GM18909 (cell line): ENCODE measurements around the gene DIAPH1.

Experiments
- ATAC-seq: cut with Tn5 transposase; IDR thresholded peaks from one replicate; pipeline ENCODE4 v1.9.1; 2021; ENCODE audit warnings: mild to moderate bottlenecking; ENCODE audit not compliant: unreplicated experiment, poor library complexity

The DIAPH1 gene

DNA sequence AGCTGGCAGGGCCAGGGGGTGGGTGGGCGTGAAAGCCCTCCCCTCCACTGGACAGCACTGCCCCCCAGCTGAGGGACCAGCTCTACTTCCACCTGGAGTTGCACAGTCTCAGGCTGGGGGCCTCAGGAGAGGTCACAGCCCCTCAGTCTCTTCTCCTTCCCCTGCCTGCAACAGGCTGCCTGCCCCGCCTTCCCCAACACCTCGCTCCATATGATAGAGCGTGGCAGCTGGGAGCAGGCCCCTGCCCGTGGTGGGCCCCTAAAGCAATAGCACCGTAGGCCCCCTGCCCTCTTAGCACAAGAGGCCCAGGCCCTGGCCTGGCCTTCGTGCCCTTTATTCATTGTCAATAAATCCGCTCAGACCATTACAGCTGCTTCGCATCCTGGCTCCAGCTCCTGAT is 21.9 kb upstream of the DIAPH1 start:
- no peak for ATAC-seq

- no peak for ATAC-seq
Measured at GRCh38 chr5:141640051-141640415, 21.2 kb upstream of the DIAPH1 start.

DNA sequence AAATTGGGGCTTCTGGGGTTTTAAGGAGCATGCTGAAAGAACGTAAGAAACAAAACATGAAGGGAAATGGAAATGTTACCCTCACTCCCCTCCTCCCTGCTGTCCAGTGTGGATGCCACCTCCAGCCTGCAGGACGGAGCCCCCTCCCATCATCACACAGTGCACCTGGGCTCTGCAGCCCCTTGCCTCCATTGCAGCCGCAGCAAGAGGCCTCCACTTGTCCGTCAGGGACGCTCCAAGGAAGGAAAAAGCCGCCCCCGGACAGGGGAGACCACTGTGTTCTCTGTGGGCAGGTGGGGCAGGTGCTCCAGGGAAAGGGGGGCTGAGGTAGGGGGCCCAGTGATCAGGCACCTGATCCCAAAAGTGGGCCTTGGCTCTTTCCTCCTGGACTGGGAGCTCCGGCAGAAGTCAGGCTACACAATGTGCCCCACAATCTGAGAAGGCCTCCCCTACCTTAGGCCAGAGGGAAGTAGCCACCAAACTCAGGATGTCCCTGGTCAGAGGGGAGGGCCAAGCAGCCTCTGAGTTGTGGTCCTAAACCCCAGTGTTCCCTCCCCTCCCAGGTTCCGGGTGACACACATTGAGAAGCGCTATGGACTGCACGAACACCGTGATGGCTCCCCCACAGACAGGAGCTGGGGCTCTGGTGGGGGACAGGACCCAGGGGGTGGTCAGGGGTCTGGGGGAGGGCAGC is 20.7 kb upstream of the DIAPH1 start:
- ATAC-seq, result no peak

DNA sequence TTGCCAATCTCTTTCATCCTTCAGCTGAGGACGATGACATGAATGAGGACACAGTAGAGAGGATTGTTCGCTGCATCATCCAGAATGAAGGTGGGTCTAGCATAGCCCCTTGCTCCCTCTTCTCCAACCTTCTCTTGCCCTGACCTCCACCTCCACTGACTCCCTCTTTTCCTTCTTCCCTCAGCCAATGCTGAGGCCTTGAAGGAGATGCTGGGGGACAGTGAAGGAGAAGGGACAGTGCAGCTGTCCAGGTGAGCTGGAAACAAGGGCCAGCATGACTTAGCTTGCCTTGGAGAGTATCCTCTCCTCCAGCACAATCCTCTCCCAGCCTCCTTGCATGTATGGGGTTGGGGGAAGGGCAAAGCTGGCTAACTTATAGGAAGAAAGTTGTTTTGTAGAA is 20.0 kb upstream of the DIAPH1 start:
- no peak for ATAC-seq

DNA sequence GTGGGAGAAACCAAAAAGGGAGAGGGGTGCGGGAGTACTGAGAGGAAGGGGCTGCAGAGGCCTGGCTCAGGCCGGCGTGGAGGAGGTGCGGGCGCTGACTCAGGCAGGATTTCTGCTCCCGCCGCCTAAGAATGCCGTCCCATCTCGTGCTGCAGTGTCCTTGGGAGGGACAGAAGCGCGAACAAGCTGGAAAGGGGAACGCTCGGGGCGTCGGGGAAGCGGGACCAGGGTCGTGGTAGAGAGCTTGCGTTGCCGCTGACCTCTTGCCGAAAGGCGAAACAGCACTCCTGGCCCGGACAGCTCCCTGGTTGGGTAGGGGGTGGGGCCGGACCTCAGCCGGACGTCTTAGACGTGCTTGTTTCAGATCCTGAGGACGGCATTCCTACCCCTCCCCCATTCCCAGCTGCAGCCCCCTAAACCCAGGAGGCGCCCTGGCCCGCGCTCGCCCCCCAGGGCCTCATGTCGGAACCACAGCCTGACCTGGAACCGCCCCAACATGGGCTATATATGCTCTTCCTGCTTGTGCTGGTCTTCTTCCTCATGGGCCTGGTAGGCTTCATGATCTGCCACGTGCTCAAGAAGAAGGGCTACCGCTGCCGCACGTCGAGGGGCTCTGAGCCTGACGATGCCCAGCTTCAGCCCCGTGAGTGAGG is 19.1 kb upstream of the DIAPH1 start:
- ATAC-seq, result peak; percentile 30

GRCh38 chr5:141637123-141637766 is 18.4 kb upstream of the DIAPH1 start:
- ATAC-seq, result peak; percentile 25

- peak; percentile 72 for ATAC-seq
Measured at GRCh38 chr5:141636413-141637122, 17.8 kb upstream of the DIAPH1 start, which contains the start of the genes HDAC3 and RELL2. HDAC3 (minus strand) TSS chr5:141636849; CDS start chr5:141636790, 59 bp downstream. RELL2 (plus strand) TSS chr5:141636997; CDS start chr5:141638226, 1,229 bp downstream.

- no peak for ATAC-seq
Measured at GRCh38 chr5:141636106-141636412, 17.3 kb upstream of the DIAPH1 start.

- no peak for ATAC-seq
Measured at GRCh38 chr5:141635646-141636045, 16.8 kb upstream of the DIAPH1 start.

- no peak for ATAC-seq
Measured at GRCh38 chr5:141634720-141635119, 15.9 kb upstream of the DIAPH1 start.

GRCh38 chr5:141633871-141634561 is 15.2 kb upstream of the DIAPH1 start:
- ATAC-seq, result peak; percentile 75

GRCh38 chr5:141632650-141633049 is 13.8 kb upstream of the DIAPH1 start:
- ATAC-seq, result no peak

DNA sequence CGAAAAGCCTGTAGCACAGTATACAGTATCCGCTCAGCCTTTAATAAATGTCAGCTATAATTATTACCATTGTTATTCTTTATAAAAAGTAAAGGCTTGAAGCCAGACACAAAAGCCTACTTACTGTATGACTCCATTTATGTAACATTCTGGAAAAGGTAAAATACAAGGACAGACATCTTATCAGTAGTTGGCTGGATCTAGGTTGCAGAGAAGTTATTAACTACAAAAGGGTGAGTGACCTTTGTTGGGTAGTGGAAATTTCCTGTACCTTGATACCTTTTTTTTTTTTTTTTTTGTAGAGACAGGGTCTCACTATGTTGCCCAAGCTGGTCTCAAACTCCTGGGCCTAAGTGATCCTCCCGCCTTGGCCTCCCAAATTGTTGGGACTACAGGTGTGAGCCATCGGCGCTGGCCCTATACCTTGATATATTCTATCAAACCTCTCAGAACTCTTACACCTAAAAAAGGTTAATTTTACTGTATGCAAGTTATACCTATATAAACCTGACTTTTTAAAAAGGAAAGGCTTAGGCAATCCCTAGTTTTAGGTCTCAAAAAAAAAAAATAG is 11.9 kb upstream of the DIAPH1 start:
- ATAC-seq, result no peak

- no peak for ATAC-seq
Measured at GRCh38 chr5:141628175-141628788, 9.5 kb upstream of the DIAPH1 start.

GRCh38 chr5:141623611-141624010 is 4.8 kb upstream of the DIAPH1 start:
- no peak for ATAC-seq

DNA sequence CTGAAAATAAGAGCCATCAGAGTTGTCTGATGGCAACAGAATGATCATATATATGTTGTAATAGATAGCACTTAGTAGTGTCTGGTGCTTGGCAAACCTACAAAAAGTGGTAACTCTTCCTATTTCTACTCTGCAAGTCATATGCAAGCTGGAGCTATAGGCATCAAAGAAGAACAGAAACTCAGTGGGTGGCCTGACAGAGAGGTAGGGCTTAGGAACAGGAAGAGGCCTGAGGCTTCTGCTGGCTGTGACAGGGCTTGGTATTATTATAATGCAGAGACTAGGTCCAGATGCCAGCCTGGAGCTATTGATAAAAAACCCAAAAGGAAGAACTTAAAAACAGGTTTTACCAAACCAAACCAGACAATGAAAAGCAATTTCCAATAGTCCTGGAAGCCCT is 4.4 kb upstream of the DIAPH1 start:
- ATAC-seq, result peak; percentile 47

DNA sequence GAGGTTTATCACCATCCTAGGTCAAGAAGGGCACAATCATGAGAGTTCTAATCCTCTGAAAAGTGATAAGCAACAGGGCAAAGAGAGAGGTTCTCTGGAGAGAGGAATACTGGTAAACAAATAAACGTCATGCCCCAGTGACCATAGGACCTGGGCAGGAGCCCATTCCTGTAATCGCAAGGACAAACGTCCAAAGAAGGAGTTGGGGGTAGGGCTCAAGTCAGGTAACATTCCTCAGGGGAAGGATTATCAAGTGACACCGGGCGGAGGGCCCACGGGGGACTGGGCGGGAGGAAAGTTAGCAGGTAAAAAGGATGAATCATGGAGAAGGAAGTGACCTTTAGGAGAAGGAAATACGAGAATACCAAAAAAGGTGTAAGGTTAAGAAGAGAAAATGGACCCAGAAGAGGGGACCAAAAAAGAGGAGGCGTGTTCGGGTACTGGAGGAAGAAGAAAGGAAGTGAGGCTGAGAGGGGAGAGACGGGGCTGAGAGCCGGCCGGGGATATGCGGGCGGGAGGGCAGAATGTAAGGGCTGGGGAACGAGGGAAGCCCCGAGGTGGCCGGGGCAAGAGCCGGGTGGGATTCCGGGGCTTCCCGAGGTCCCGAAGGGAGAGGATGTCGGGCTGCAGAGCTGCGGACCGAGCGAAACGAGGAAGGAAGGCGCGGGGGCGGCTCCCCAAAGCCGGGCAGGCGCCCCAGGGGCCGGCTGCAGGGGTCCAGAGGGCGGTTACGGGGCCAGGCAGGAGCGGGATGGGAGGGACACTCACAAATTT is 583 bp downstream of the DIAPH1 start:
- peak; percentile 40 for ATAC-seq

GRCh38 chr5:141617682-141618029 is 1.1 kb downstream of the DIAPH1 start:
- ATAC-seq, result no peak

GRCh38 chr5:141617128-141617527 is 1.7 kb downstream of the DIAPH1 start:
- ATAC-seq, result no peak
